ENCODE measurements around the gene PRR29.

GRCh38 chr17:63984236-63984635, 13.9 kb upstream of the PRR29 start:
- no peak for TF ChIP-seq CTCF (conservative IDR thresholded peaks at IDR 0.05 in 1 of 2, IDR thresholded peaks at IDR 0.05 in 1 of 2; ENCODE audit: extremely low read depth in 1 of 2, insufficient read depth in 1 of 2, low read depth in 1 of 2, low read length in 2 of 2)
- TF ChIP-seq EZH2 (IDR thresholded peaks at IDR 0.05; ENCODE audit: borderline replicate concordance, low read length) = no peak
